GM20000 (cell line): ENCODE measurements around the gene SELE.

Experiments
- DNase-seq: peaks from one replicate; pipeline ENCODE4 v3.0.0; 2012; ENCODE audit warnings: low spot score
- CTCF ChIP-seq: IDR thresholded peaks from 2 replicates; pipeline ENCODE4 v1.5.1; 2012; ENCODE audit warnings: mild to moderate bottlenecking, control low read depth; ENCODE audit errors: extremely low read depth, missing control alignments

Gene SELE

GRCh38 chr1:169707912-169708604 lies 25.8 kb downstream of the SELE start:
- TF ChIP-seq CTCF: no peak
- no peak for DNase-seq

GRCh38 chr1:169704797-169705196 lies 29.1 kb downstream of the SELE start:
- TF ChIP-seq CTCF: no peak
- no peak for DNase-seq

GRCh38 chr1:169701261-169702005 lies 32.4 kb downstream of the SELE start:
- no peak for TF ChIP-seq CTCF
- DNase-seq: no peak

GRCh38 chr1:169699707-169700106 lies 34.2 kb downstream of the SELE start:
- DNase-seq: no peak
- TF ChIP-seq CTCF: no peak

- DNase-seq: no peak
- TF ChIP-seq CTCF: no peak
These were observed 34.9 kb downstream of the SELE start for GRCh38 chr1:169698976-169699375.

GRCh38 chr1:169697755-169698154 lies 36.1 kb downstream of the SELE start:
- no peak for DNase-seq
- no peak for TF ChIP-seq CTCF

GRCh38 chr1:169696273-169697100 lies 37.4 kb downstream of the SELE start:
- TF ChIP-seq CTCF: no peak
- DNase-seq: no peak
